ENCODE data around the gene NOSTRIN. TPM values are rescaled to one million over a fixed set of nuclear protein-coding genes. Genes with fewer than 3 reads are reported as not detected.

The NOSTRIN gene
- total RNA-seq, 1 experiment from 2014 or later = 0.51 TPM

- TF ChIP-seq, protein P1, sequence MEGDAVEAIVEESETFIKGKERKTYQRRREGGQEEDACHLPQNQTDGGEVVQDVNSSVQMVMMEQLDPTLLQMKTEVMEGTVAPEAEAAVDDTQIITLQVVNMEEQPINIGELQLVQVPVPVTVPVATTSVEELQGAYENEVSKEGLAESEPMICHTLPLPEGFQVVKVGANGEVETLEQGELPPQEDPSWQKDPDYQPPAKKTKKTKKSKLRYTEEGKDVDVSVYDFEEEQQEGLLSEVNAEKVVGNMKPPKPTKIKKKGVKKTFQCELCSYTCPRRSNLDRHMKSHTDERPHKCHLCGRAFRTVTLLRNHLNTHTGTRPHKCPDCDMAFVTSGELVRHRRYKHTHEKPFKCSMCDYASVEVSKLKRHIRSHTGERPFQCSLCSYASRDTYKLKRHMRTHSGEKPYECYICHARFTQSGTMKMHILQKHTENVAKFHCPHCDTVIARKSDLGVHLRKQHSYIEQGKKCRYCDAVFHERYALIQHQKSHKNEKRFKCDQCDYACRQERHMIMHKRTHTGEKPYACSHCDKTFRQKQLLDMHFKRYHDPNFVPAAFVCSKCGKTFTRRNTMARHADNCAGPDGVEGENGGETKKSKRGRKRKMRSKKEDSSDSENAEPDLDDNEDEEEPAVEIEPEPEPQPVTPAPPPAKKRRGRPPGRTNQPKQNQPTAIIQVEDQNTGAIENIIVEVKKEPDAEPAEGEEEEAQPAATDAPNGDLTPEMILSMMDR (IDR thresholded peaks at IDR 0.05; ENCODE audit: unreplicated experiment) = no peak
- BruUV-seq (replicated peaks) = no TSS peak
- ChIA-PET POLR2A (no interaction called here), CTCF (interaction anchor here (1.0 kb wide), 1 partner anchor 24 kb away, joined by 3 read pairs; no protein-coding TSS in a partner anchor)
- Mint-ChIP-seq H3K36me3 (ENCODE audit: insufficient read depth, unreplicated experiment) (no peaks in the 10 kb centered on the region), H3K27me3 (ENCODE audit: insufficient read depth, unreplicated experiment) (no peaks in the 10 kb centered on the region), H3K27ac (ENCODE audit: low read depth, unreplicated experiment) (no peak overlapping the region), H3K9me3 (ENCODE audit: unreplicated experiment) (no peaks in the 10 kb centered on the region), H3K4me1 (ENCODE audit: insufficient read depth, unreplicated experiment) (peaks cover 7% of the 10 kb centered on the region), H3K4me3 (ENCODE audit: unreplicated experiment) (no peak overlapping the region)
- peak; percentile 89 for DNase-seq (ENCODE audit: unreplicated experiment)
- intact Hi-C loops (cut with micrococcal nuclease) = no loop called here
Measured at GRCh38 chr2:168851674-168852320, 49.4 kb downstream of the NOSTRIN start.

DNA sequence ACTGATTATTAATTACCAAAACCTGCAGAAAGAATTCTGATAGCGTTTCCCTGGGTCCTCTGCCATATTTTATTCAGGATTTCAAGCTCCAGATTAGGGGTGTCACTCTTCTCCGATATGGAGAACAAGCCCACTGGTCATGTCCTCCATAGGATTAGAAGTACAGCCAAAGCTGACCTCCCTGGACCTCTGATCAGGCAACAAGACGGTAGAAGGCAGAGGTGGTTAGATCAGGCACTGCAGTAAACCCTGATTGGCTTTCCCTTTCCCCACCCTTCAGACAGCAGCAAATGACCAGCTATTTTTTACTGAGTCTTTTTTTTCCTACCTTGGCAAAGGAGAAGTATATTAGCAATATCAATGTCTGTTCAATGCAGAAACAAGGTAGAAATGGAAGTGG is 50.0 kb downstream of the NOSTRIN start:
- Mint-ChIP-seq H3K4me3 (ENCODE audit: unreplicated experiment) (no peak overlapping the region), H3K27ac (ENCODE audit: low read depth, unreplicated experiment) (no peak overlapping the region), H3K9me3 (ENCODE audit: unreplicated experiment) (no peaks in the 10 kb centered on the region), H3K27me3 (ENCODE audit: insufficient read depth, unreplicated experiment) (no peaks in the 10 kb centered on the region), H3K36me3 (ENCODE audit: insufficient read depth, unreplicated experiment) (no peaks in the 10 kb centered on the region), H3K4me1 (ENCODE audit: insufficient read depth, unreplicated experiment) (peaks cover 7% of the 10 kb centered on the region)
- CTCF ChIA-PET = no interaction called here
- POLR2A ChIA-PET = no interaction called here
- DNase-seq (ENCODE audit: unreplicated experiment) = no peak
- TF ChIP-seq, protein P1 (IDR thresholded peaks at IDR 0.05; ENCODE audit: unreplicated experiment) = no peak
- intact Hi-C loops (cut with micrococcal nuclease) = no loop called here
- BruUV-seq (replicated peaks) = no TSS peak

GRCh38 chr2:168853471-168853870 is 51.0 kb downstream of the NOSTRIN start:
- Mint-ChIP-seq H3K36me3 (ENCODE audit: insufficient read depth, unreplicated experiment) (no peaks in the 10 kb centered on the region), H3K9me3 (ENCODE audit: unreplicated experiment) (no peaks in the 10 kb centered on the region), H3K4me1 (ENCODE audit: insufficient read depth, unreplicated experiment) (peaks cover 7% of the 10 kb centered on the region), H3K4me3 (ENCODE audit: unreplicated experiment) (no peak overlapping the region), H3K27me3 (ENCODE audit: insufficient read depth, unreplicated experiment) (no peaks in the 10 kb centered on the region), H3K27ac (ENCODE audit: low read depth, unreplicated experiment) (no peak overlapping the region)
- intact Hi-C loops (cut with micrococcal nuclease) = no loop called here
- ChIA-PET POLR2A (interaction anchor here (0.6 kb wide), 1 partner anchor 22 kb away, joined by 3 read pairs; no protein-coding TSS in a partner anchor), CTCF (no interaction called here)
- DNase-seq (ENCODE audit: unreplicated experiment) = no peak
- TF ChIP-seq, protein P1 (IDR thresholded peaks at IDR 0.05; ENCODE audit: unreplicated experiment) = no peak
- no TSS peak for BruUV-seq (replicated peaks)

DNA sequence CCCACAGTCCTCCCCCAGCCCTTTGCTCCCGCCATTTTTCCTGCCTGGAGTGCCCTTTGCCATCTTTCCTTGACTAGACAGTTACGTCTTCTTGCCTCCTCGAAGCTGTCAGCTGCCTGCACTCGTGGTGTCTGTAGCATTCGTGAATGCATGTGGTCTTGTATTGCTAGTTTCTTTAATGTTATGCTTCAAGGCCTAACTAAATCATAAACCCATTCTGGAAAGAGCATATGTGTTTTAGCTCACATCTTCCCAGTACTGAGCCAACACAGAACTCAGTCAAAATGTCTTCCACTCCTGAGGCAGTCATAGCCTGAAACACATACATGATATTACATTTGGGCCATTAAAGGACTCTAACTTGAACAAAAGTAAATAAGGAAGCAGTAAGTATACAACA is 52.2 kb downstream of the NOSTRIN start:
- intact Hi-C loops (cut with micrococcal nuclease) = no loop called here
- ChIA-PET POLR2A (interaction anchor here (1.7 kb wide), 1 partner anchor 9 kb away, joined by 4 read pairs; no protein-coding TSS in a partner anchor), CTCF (no interaction called here)
- TF ChIP-seq, protein P1 (IDR thresholded peaks at IDR 0.05; ENCODE audit: unreplicated experiment) = no peak
- H3K36me3 Mint-ChIP-seq (ENCODE audit: insufficient read depth, unreplicated experiment) = no peaks in the 10 kb centered on the region
- H3K27ac Mint-ChIP-seq (ENCODE audit: low read depth, unreplicated experiment) = no peak overlapping the region
- H3K9me3 Mint-ChIP-seq (ENCODE audit: unreplicated experiment) = no peaks in the 10 kb centered on the region
- H3K4me3 Mint-ChIP-seq (ENCODE audit: unreplicated experiment) = no peak overlapping the region
- H3K27me3 Mint-ChIP-seq (ENCODE audit: insufficient read depth, unreplicated experiment) = no peaks in the 10 kb centered on the region
- peaks cover 7% of the 10 kb centered on the region for H3K4me1 Mint-ChIP-seq (ENCODE audit: insufficient read depth, unreplicated experiment)
- no peak for DNase-seq (ENCODE audit: unreplicated experiment)
- no TSS peak for BruUV-seq (replicated peaks)
